Measurements from ENCODE around the gene CEACAM19.

DNA sequence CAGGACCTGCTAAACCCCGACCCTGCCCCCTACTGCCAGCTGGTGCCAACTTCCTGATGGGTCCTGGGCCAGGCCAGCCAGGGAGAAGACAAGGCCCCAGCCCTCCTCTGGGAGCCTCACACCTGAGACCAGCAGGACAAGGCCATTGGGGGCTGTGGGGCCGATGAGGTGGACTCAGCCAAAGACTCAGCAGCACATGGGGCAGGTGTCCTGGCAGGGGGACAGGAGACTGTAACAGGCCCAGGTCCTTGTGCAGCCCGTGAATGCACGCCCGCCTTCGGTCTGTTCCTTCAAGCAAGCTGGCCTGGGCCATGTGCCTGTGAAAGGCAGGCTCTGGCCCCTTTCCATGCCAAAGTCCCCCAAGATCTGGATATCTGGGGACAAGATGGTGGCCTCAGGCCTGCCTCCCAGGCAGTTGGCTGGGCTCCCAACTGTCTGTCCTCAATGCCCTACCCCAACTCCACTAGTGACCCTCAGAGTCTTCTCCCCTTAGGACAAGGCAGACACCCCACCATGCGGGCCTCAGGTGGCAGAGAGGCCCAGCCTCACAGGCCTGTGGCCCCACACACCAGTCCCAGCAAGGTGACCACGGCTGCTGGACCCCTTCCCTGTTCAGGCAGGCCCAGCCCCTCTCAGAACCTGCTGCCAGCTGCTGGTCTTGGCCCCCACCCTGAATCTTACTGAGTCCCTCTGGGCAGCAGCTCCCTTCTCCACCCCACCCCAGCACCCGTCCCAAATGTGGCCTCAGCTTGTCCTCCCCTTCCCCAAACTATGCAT is 12.3 kb downstream of the CEACAM19 start:
- TF ChIP-seq POLR2A (IDR thresholded peaks at IDR 0.05) = no peak
- TF ChIP-seq, protein P1, sequence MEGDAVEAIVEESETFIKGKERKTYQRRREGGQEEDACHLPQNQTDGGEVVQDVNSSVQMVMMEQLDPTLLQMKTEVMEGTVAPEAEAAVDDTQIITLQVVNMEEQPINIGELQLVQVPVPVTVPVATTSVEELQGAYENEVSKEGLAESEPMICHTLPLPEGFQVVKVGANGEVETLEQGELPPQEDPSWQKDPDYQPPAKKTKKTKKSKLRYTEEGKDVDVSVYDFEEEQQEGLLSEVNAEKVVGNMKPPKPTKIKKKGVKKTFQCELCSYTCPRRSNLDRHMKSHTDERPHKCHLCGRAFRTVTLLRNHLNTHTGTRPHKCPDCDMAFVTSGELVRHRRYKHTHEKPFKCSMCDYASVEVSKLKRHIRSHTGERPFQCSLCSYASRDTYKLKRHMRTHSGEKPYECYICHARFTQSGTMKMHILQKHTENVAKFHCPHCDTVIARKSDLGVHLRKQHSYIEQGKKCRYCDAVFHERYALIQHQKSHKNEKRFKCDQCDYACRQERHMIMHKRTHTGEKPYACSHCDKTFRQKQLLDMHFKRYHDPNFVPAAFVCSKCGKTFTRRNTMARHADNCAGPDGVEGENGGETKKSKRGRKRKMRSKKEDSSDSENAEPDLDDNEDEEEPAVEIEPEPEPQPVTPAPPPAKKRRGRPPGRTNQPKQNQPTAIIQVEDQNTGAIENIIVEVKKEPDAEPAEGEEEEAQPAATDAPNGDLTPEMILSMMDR (IDR thresholded peaks at IDR 0.05) = no peak

All from heart left ventricle (tissue), 13 donors.